ENCODE measurements around the gene ZNF48.

The ZNF48 gene

GRCh38 chr16:30407804-30408534 lies 12.7 kb downstream of the ZNF48 start:
- DNase-seq: no peak

- DNase-seq: peak; percentile 92
Observed at GRCh38 chr16:30409125-30410060, 14.2 kb downstream of the ZNF48 start.

- DNase-seq: no peak
Observed at GRCh38 chr16:30413112-30413806, 18.0 kb downstream of the ZNF48 start.

- DNase-seq: no peak
Observed at GRCh38 chr16:30414159-30414558, 18.9 kb downstream of the ZNF48 start.

- no peak for DNase-seq
Observed at GRCh38 chr16:30416047-30416603, 20.9 kb downstream of the ZNF48 start.

GRCh38 chr16:30416624-30417528 lies 21.7 kb downstream of the ZNF48 start:
- DNase-seq: no peak

- DNase-seq: peak; percentile 93
Observed at GRCh38 chr16:30417529-30418349, 22.5 kb downstream of the ZNF48 start.

GRCh38 chr16:30418350-30419181 lies 23.3 kb downstream of the ZNF48 start:
- DNase-seq: no peak

GRCh38 chr16:30421010-30421409 lies 25.8 kb downstream of the ZNF48 start:
- DNase-seq: no peak

GRCh38 chr16:30428055-30428454 lies 32.8 kb downstream of the ZNF48 start:
- no peak for DNase-seq

- DNase-seq: no peak
Observed at GRCh38 chr16:30429418-30429677, 34.1 kb downstream of the ZNF48 start.

GRCh38 chr16:30429678-30430427 lies 34.6 kb downstream of the ZNF48 start, which contains the start of gene DCTPP1:
Gene DCTPP1, minus strand, starts transcription at chr16:30430030. Its CDS starts 50 bp downstream, at chr16:30429980.
- peak; percentile 99 for DNase-seq

- no peak for DNase-seq
Observed at GRCh38 chr16:30430428-30430970, 35.3 kb downstream of the ZNF48 start.

GRCh38 chr16:30434852-30435251 lies 39.6 kb downstream of the ZNF48 start:
- peak; percentile 80 for DNase-seq

- DNase-seq: no peak
Observed at GRCh38 chr16:30437511-30438046, 42.4 kb downstream of the ZNF48 start.

- no peak for DNase-seq
Observed at GRCh38 chr16:30438835-30439234, 43.6 kb downstream of the ZNF48 start.

GRCh38 chr16:30439720-30440348 lies 44.6 kb downstream of the ZNF48 start:
- no peak for DNase-seq

- no peak for DNase-seq
Observed at GRCh38 chr16:30443631-30444030, 48.4 kb downstream of the ZNF48 start.

Data from activated CD4-positive, alpha-beta T cell treated with anti-CD3 and anti-CD28 coated beads, Interleukin-2, amount 50 U/mL, for 16 hours (primary cell).